Loucy (cell line): Measurements from ENCODE around the gene RIT2.

Experiments
- H2AFZ ChIP-seq: fragments of 200-600 bp; sonication (generic); 2 replicates; pipeline ENCODE4 v1.6.0; 2016; ENCODE audit warnings: antibody characterized with exemption, mild to moderate bottlenecking, low read length, moderate library complexity
- H3F3A ChIP-seq: fragments of 200-600 bp; 2 replicates; pipeline ENCODE4 v1.6.0; 2016; ENCODE audit warnings: antibody characterized with exemption, low read depth, mild to moderate bottlenecking
- H3K27me3 ChIP-seq: fragments of 200-600 bp; sonication (generic); 2 replicates; pipeline ENCODE4 v1.6.1; 2014; ENCODE audit warnings: low read length, mild to moderate bottlenecking; ENCODE audit not compliant: insufficient read depth, poor library complexity, severe bottlenecking
- H3K36me3 ChIP-seq: fragments of 200-600 bp; sonication (generic); 2 replicates; pipeline ENCODE4 v1.6.1; 2016; ENCODE audit warnings: low read length; ENCODE audit not compliant: insufficient read depth
- H3K4me1 ChIP-seq: fragments of 200-600 bp; sonication (generic); 2 replicates; pipeline ENCODE4 v1.5.1; 2014; ENCODE audit warnings: low read length, mild to moderate bottlenecking; ENCODE audit not compliant: insufficient read depth, poor library complexity, severe bottlenecking
- H3K4me2 ChIP-seq: fragments of 200-600 bp; sonication (generic); 2 replicates; pipeline ENCODE4 v1.6.0; 2014; ENCODE audit warnings: antibody characterized with exemption, low read length, low read depth, mild to moderate bottlenecking; ENCODE audit not compliant: poor library complexity, severe bottlenecking
- H3K4me3 ChIP-seq: fragments of 200-600 bp; sonication (generic); 2 replicates; pipeline ENCODE4 v1.5.1; 2014; ENCODE audit warnings: low read length, mild to moderate bottlenecking, mixed read lengths; ENCODE audit not compliant: poor library complexity, severe bottlenecking
- H3K79me2 ChIP-seq: fragments of 200-600 bp; sonication (generic); 2 replicates; pipeline ENCODE4 v1.6.1; 2014; ENCODE audit warnings: low read length; ENCODE audit not compliant: insufficient read depth
- H3K9ac ChIP-seq: fragments of 200-600 bp; sonication (generic); 2 replicates; pipeline ENCODE4 v1.6.0; 2014; ENCODE audit warnings: mild to moderate bottlenecking, low read depth, low read length, moderate library complexity; ENCODE audit not compliant: poor library complexity, severe bottlenecking
- H3K9me2 ChIP-seq: fragments of 200-600 bp; sonication (generic); replicated peaks from 2 replicates; pipeline ENCODE4 v1.6.1; 2016; ENCODE audit warnings: low read depth, low read length, mixed read lengths
- H3K9me3 ChIP-seq: fragments of 200-600 bp; sonication (generic); 2 replicates; pipeline ENCODE4 v1.6.1; 2014; ENCODE audit warnings: mild to moderate bottlenecking, antibody characterized with exemption, low read length, low read depth; ENCODE audit not compliant: insufficient read depth
- H4K20me1 ChIP-seq: fragments of 200-600 bp; sonication (generic); 2 replicates; pipeline ENCODE4 v1.6.0; 2014; ENCODE audit warnings: antibody characterized with exemption, low read length, mild to moderate bottlenecking; ENCODE audit not compliant: insufficient read depth, poor library complexity, severe bottlenecking
- CTCF ChIP-seq: fragments of 200-600 bp; sonication (generic); conservative IDR thresholded peaks from 2 replicates; pipeline ENCODE4 v1.5.1; 2014; ENCODE audit warnings: mild to moderate bottlenecking, antibody characterized with exemption, low read length
- EZH2phosphoT487 ChIP-seq: fragments of 200-600 bp; IDR thresholded peaks from 2 replicates; pipeline ENCODE4 v1.6.1; 2018; ENCODE audit warnings: antibody characterized with exemption, mild to moderate bottlenecking, moderate library complexity, borderline replicate concordance

RIT2 gene

DNA sequence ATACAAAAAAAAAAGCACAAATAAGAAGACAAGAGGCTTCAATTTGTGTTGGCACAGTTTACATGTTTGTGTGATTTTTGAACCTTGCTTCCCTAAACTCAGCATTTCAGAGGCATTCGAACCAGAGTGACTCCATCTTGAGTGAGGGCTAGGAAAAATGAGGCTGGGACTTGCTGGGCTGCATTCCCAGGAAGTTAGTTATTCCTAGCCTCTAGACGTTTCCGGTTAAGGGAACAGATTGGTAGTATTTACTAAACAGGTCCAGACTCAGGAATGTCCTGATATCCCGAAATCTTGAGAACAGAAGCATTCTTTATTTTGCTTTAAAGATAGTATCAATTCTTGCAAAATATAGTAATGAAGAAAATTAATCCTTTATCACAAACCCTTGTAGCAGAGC, 46.7 kb downstream of the RIT2 start:
- no peaks in the 10 kb centered on the region for H3K4me1 ChIP-seq
- H3K27me3 ChIP-seq, result no peaks in the 10 kb centered on the region
- no peaks in the 10 kb centered on the region for H3K9me3 ChIP-seq
- H3F3A ChIP-seq, result no peaks in the 10 kb centered on the region
- no peak for TF ChIP-seq CTCF
- no peak for TF ChIP-seq EZH2phosphoT487
- H4K20me1 ChIP-seq, result no peaks in the 10 kb centered on the region
- H3K79me2 ChIP-seq, result no peaks in the 10 kb centered on the region
- H3K9ac ChIP-seq, result no peak overlapping the region
- H3K9me2 ChIP-seq, result no peaks in the 10 kb centered on the region
- H3K4me3 ChIP-seq, result no peak overlapping the region
- no peak overlapping the region for H3K4me2 ChIP-seq
- no peak overlapping the region for H2AFZ ChIP-seq
- H3K36me3 ChIP-seq, result no peaks in the 10 kb centered on the region

DNA sequence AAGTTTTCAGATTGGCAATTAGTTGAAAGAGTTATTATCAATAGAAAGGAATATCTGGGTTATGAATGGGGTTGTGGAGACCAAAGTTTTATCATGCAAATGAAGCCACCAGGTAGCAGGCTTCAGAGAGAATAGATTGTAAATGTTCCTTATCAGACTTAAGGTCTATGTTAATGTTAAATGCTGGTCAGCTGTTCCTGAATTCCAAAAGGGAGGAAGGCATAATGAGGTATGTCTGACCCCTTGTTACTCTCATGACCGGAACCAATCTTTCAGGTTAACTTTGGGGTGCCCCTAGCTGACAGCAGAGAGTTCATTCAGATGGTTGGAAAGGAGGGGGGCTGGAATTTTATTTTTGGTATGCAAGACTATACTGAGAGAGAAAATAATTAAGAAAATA, 47.9 kb downstream of the RIT2 start:
- TF ChIP-seq CTCF, result no peak
- no peak for TF ChIP-seq EZH2phosphoT487
- Histone ChIP-seq H3K9me2 (no peaks in the 10 kb centered on the region), H2AFZ (no peak overlapping the region), H3K4me3 (no peak overlapping the region), H3K79me2 (no peaks in the 10 kb centered on the region), H3K9me3 (no peaks in the 10 kb centered on the region), H3K9ac (no peak overlapping the region), H4K20me1 (no peaks in the 10 kb centered on the region), H3K36me3 (no peaks in the 10 kb centered on the region), H3K27me3 (no peaks in the 10 kb centered on the region), H3K4me2 (no peak overlapping the region), H3K4me1 (no peaks in the 10 kb centered on the region), H3F3A (no peaks in the 10 kb centered on the region)

GRCh38 chr18:43061816-43062215, 53.7 kb downstream of the RIT2 start:
- no peak for TF ChIP-seq EZH2phosphoT487
- no peak for TF ChIP-seq CTCF
- H3K9me3 ChIP-seq, result no peaks in the 10 kb centered on the region
- H3K27me3 ChIP-seq, result no peaks in the 10 kb centered on the region
- H2AFZ ChIP-seq, result no peak overlapping the region
- no peaks in the 10 kb centered on the region for H3K79me2 ChIP-seq
- H3K4me3 ChIP-seq, result no peak overlapping the region
- no peaks in the 10 kb centered on the region for H3F3A ChIP-seq
- H3K9ac ChIP-seq, result no peak overlapping the region
- no peaks in the 10 kb centered on the region for H3K4me1 ChIP-seq
- no peaks in the 10 kb centered on the region for H3K36me3 ChIP-seq
- H3K4me2 ChIP-seq, result no peak overlapping the region
- H4K20me1 ChIP-seq, result no peaks in the 10 kb centered on the region
- H3K9me2 ChIP-seq, result no peaks in the 10 kb centered on the region
